EH (cell line): ENCODE measurements around the gene GNGT2.

Experiments
- DNase-seq: peaks from one replicate; pipeline ENCODE4 v3.0.0-alpha.2; 2015; ENCODE audit warnings: low read depth

GNGT2 gene

GRCh38 chr17:49168706-49169105 is 41.7 kb downstream of the GNGT2 start:
- DNase-seq = no peak

- no peak for DNase-seq
Observed at GRCh38 chr17:49165143-49165542, 45.2 kb downstream of the GNGT2 start.

GRCh38 chr17:49162866-49163265 is 47.5 kb downstream of the GNGT2 start:
- DNase-seq = no peak

- peak; percentile 43 for DNase-seq
Observed at GRCh38 chr17:49157784-49158183, 52.6 kb downstream of the GNGT2 start.

- no peak for DNase-seq
Observed at GRCh38 chr17:49156256-49156655, 54.1 kb downstream of the GNGT2 start.
